NCI-H446 (cell line): Measurements from ENCODE around the gene MORN5.

ENCODE experiments used
- DNase-seq, 2 experiments: peaks; one replicate each; lab custom pipeline; 2025; lab: John Stamatoyannopoulos, UW

The MORN5 gene

DNA sequence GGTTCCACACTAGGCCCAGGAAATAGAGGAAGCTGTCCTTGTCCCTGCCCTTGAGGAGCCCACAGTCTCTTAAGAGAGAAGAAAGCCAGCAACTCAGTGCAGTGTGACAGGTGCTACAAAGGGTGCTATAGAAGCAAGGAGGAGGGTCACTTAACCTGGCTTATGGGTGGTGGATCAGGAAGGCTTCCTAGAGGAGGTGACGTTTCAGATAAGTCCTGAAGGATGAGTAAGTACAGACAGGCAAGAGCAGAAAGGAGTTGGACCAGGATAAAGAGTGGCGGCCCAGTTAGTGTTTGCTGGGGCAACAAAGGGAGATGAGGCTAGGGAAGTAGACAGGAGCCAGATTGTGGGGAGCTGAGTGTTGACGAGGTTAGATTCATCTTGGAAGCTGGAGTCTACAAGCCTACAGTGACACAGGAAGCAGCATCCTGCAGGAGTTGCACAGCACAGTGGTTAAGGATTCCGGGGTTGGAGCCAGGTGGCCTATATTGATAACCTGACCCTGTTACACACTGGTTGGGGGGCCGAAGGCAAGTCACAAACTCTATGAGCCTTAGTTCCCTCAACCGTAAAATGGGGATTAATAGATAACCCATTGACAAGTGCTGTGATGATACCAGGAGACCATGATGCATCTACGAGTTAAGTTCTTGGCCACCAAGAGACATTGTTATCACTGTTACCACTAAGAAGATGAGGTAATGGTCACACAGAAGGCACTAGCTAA lies 74.5 kb downstream of the MORN5 start:
- no peak for DNase-seq

DNA sequence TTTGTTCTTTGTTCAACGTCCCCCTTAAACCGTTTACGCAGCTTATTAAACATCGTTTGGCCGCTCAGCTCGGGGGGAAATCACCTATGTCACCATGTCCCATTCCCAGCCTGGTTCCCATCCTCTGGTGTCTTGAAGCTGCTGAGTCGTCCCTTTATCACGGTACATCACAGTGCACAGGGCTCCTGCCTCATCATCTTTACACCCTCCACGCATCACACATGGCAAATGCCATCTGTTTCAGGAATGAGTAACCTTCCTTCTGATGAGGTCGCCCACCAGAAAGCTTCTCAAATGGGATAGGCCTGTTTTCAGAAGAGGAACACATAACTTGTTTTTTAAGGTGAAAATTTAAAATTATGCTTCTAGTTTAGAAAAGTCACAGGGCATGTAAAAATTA lies 77.0 kb downstream of the MORN5 start:
- DNase-seq = no peak

DNA sequence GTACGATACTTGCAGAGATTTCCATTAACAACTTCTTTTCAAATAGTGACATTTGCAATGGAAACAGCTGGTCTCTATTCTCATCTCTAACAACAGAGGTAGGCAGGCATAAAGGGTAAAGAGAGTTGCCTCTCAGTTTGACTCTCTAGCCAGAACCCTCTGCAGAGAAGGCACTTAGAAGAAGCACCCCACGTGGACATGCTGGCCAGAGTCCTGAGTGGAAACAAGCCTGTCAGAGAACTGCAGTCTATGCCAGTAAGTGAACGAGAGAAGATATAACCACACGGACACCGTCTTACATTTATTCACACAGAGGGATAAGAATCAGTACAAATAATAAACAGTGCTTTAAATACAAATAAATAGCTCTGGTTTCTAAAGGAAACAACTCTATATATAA lies 80.0 kb downstream of the MORN5 start:
- no peak for DNase-seq

DNA sequence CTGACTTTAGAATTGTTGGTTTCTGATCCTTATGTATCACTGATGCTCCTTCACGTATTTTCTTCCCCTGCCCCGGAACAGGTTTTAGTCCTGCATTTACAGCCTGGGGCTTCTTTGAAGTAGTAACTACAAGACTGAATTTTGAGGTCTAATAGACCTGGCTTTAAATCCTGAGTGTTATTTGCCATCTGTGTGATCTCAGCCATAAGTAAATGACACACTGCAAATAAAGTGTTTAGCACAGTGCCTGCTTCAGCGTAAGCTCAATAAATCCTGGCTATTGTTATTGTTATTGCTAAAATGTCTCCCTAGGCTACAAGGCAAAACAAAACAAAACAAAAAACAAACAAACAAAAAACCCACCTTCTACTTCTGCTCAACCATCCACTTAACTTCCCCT lies 84.6 kb downstream of the MORN5 start:
- no peak for DNase-seq

DNA sequence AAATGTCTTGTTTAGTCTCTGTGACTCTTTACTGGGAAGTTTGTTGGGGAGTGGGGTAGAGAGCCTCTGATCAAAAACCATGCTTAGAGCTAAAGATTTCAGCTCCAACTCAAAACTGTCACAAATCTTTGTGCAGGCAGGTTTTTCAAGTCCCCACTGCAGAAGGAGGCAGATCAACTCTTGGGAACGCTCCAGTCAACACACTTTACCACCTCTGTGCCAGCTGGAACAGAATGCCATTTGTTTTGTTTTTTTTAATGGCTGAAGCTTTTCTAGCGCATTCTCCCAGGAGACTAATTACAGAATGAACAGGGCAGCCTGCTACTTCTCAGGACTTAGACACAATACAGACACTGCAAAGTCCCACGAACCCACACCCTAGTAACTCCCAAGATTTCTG lies 87.0 kb downstream of the MORN5 start:
- no peak for DNase-seq

DNA sequence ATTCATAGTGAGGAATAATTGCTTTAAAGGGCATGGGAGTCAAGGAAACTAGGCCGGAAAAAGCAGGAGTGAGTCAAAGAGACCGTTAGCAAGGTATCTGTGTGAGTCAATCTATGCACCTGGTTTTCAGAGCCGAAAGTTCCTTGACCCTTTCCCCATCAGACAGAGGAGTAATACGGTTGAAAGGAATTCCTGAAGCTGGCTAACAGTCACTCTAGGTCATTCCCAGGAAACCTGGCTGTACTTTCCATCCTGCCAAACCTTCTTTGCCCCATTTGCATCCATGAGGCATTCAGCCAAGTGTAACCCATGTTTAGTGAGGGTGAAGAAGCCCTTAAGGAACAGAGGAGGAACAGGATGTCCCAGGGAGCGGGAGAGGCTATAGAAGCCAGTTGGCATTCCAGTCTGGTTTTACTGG lies 88.7 kb downstream of the MORN5 start:
- no peak for DNase-seq
